Brain microvascular endothelial cell (primary cell): ENCODE results near the gene ACER3.
"Not testable (repeated sequence)": the region's sequence is repeated elsewhere in the genome, so short reads cannot be mapped to it uniquely, and the experiment has no call there.

Experiments
- DNase-seq: peaks from one replicate; pipeline ENCODE4 v3.0.0-alpha.2; 2020
- H3K27ac ChIP-seq: fragments of 250-450 bp; sonication (Bioruptor Pico); 2 replicates; pipeline ENCODE4 v1.5.1; 2020; ENCODE audit warnings: mild to moderate bottlenecking, moderate library complexity
- H3K27me3 ChIP-seq: fragments of 250-450 bp; sonication (Bioruptor Pico); replicated peaks from 2 replicates; pipeline ENCODE4 v1.5.1; 2020; ENCODE audit warnings: mild to moderate bottlenecking
- H3K36me3 ChIP-seq: fragments of 250-450 bp; sonication (Bioruptor Pico); replicated peaks from 2 replicates; pipeline ENCODE4 v1.5.1; 2020; ENCODE audit warnings: mild to moderate bottlenecking
- H3K4me3 ChIP-seq: 2 replicates; pipeline ENCODE4 v1.5.1; 2011; ENCODE audit warnings: low read depth, mild to moderate bottlenecking, control low read depth, low read length, moderate library complexity
- in situ Hi-C: cut with HindIII; loops from 2 replicates; pipeline ENCODE4 v1.10.0; 2017; ENCODE audit warnings: low sequenced_read_pairs, low pct_ligation_motif_present
- TF ChIP-seq, protein P1 (sequence below): IDR thresholded peaks from 2 replicates; pipeline ENCODE4 v1.5.1; 2011; ENCODE audit warnings: low read depth, mild to moderate bottlenecking, moderate library complexity, low read length, control low read depth, inconsistent platforms; ENCODE audit errors: missing control alignments

ACER3 gene

DNA sequence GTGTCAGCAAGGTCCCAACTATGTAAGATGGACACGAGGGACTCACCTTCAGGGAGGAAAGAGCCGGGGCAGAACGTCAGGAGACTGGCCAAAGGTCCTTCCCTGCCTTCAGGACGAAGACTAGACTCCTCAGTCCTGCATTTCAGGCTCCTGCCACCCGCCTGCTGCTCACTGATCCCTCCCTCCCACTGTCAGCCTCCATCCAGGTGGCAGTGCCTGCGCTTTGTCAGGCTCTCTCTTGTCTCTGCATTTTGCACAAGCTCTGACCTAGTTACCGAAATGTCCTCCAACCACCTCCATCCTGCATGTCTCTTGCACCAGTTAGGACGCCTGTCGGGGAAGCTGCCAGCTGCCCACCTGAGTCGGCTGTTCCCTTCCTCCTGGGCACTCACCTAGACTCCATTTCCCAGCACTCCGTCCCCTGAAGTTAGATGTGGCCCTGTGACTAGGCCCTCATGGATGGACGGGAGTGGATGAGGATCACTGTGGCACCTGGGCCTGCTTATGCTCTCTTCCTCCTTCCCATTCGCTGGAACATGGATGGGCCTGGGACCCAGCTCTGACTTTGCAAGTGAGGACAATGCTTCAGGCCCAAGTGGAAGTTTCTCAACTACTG lies 181.5 kb downstream of the ACER3 start:
- Histone ChIP-seq H3K27me3 (no peaks in the 10 kb centered on the region), H3K4me3 (no peak overlapping the region), H3K36me3 (no peaks in the 10 kb centered on the region), H3K27ac (no peak overlapping the region)
- TF ChIP-seq, protein P1, sequence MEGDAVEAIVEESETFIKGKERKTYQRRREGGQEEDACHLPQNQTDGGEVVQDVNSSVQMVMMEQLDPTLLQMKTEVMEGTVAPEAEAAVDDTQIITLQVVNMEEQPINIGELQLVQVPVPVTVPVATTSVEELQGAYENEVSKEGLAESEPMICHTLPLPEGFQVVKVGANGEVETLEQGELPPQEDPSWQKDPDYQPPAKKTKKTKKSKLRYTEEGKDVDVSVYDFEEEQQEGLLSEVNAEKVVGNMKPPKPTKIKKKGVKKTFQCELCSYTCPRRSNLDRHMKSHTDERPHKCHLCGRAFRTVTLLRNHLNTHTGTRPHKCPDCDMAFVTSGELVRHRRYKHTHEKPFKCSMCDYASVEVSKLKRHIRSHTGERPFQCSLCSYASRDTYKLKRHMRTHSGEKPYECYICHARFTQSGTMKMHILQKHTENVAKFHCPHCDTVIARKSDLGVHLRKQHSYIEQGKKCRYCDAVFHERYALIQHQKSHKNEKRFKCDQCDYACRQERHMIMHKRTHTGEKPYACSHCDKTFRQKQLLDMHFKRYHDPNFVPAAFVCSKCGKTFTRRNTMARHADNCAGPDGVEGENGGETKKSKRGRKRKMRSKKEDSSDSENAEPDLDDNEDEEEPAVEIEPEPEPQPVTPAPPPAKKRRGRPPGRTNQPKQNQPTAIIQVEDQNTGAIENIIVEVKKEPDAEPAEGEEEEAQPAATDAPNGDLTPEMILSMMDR, result no peak
- DNase-seq, result no peak
- in situ Hi-C loops, result no loop called here

DNA sequence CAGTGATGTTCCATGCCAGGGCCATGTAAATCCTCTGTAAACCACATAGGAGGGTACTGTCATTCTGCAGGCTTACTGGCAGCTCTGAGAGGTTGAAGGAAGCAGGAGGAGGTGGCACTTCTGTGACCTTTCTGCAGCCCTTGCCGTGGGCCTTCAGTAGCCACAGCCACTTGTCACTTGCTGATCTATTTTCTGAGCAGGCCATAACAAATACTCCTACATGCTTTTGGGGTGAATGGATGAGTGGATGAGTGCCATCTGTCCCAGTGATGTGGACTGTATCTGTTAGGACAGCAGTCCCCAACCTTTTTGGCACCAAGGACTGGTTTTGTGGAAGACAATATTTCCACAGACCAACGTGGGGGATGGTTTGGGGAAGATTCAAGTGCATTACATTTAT lies 183.6 kb downstream of the ACER3 start:
- Histone ChIP-seq H3K27me3 (no peaks in the 10 kb centered on the region), H3K27ac (no peak overlapping the region), H3K4me3 (no peak overlapping the region), H3K36me3 (no peaks in the 10 kb centered on the region)
- DNase-seq, result no peak
- TF ChIP-seq, protein P1, result no peak
- in situ Hi-C loops, result no loop called here

DNA sequence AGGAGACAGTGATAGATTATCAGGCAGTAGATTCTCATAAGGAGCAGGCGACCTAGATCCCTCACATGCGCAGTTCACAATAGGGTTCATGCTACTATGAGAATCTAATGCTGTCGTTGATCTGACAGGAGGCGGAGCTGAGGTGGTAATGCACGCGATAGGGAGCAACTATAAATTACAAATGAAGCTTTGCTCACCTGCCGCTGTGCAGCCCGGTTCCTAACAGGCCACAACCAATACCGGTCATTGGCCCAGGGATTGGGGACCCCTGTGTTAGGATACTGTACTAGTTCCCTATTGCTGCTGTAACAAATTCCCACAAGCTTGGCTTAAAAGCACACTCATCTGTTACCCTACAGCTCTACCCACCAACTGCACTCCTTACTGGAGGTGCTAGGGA lies 184.2 kb downstream of the ACER3 start:
- in situ Hi-C loops, result no loop called here
- DNase-seq, result no peak
- no peak overlapping the region for H3K4me3 ChIP-seq
- TF ChIP-seq, protein P1, result no peak
- H3K27me3 ChIP-seq, result no peaks in the 10 kb centered on the region
- H3K36me3 ChIP-seq, result no peaks in the 10 kb centered on the region
- H3K27ac ChIP-seq, result no peak overlapping the region

DNA sequence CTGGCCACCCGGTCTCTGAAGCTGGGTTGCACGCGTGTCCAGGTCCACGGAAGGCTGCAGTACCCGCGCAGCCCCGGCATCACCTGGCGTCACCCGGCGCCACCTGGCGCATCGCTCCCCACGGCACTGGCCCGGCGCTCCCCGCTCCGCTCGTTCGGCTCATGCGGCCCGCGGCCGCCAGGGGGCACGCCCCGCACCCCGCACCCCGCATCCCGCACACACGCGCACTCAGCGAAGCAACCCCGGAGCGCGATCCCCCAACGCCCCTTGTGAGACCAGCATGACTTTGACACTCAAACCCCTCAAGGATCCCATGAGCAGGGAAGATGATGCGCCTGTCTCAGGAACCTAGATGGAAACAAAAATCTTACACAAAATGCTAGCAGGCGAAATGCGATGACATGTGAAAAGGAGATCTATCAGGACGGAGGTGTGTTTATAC lies 185.4 kb downstream of the ACER3 start:
- peak overlapping the region; percentile 9 for H3K4me3 ChIP-seq
- in situ Hi-C loops, result no loop called here
- TF ChIP-seq, protein P1, result peak; percentile 52
- no peak for DNase-seq
- H3K27me3 ChIP-seq, result no peaks in the 10 kb centered on the region
- no peaks in the 10 kb centered on the region for H3K36me3 ChIP-seq
- no peak overlapping the region for H3K27ac ChIP-seq

GRCh38 chr11:77047007-77047927 lies 186.5 kb downstream of the ACER3 start:
- Histone ChIP-seq H3K27me3 (no peaks in the 10 kb centered on the region), H3K36me3 (no peaks in the 10 kb centered on the region), H3K27ac (no peak overlapping the region), H3K4me3 (peak overlapping the region; percentile 37)
- in situ Hi-C loops, result no loop called here
- TF ChIP-seq, protein P1, result peak; percentile 67
- DNase-seq, result peak; percentile 96

DNA sequence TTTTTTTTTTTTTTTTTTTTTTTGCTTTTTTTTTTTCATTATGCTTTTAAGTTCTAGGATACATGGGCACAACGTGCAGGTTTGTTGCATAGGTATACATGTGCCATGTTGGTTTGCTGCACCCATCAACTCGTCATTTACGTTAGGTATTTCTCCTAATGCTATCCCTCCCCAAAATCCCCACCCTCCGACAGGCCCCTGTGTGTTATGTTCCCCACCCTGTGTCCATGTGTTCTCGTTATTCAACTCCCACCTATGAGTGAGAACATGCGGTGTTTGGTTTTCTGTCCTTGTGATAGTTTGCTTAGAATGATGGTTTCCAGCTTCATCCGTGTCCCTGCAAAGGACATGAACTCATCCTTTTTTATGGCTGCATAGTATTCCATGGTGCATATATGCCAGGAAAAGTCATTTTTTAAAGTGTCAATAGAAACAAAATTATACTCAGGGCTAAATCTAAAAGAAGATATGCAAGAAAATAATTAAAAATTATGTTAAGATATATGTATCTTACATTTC lies 187.3 kb downstream of the ACER3 start:
- H3K27ac ChIP-seq, H3K36me3 ChIP-seq, H3K4me3 ChIP-seq, DNase-seq, in situ Hi-C loops, H3K27me3 ChIP-seq: not testable (repeated sequence)
